Measurements from ENCODE around the gene PLA2G3. TPM values are rescaled to one million over a fixed set of nuclear protein-coding genes. Genes with fewer than 3 reads are reported as not detected.

Gene PLA2G3
- total RNA-seq, 1 experiment from 2014 or later: 8.2 TPM

DNA sequence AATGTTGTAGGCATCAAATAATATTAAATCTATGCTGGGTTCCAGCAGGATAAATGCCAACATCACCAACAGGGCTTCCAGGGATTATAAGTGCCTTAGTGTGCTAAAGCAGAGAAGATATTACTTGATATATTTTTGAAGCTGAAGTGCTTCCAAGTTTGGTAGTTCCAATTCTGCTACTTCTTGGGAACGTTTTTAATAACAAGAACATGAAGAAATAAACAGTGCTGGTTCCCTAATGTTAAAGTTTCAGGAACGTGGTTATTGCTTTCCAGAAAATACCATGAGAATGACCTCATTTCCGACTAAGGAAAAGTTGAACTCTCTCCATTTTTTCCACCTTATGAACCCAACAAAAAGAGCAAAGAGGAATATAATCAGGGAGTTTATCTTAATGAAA lies 15.1 kb upstream of the PLA2G3 start:
- H4K5ac ChIP-seq (ENCODE audit: insufficient read length, low read depth, low read length): no peak overlapping the region
- H3K23ac ChIP-seq (ENCODE audit: insufficient read length, low read depth, low read length): no peak overlapping the region
- H2BK120ac ChIP-seq (ENCODE audit: low read depth, low read length, poor library complexity, severe bottlenecking): no peak overlapping the region
- no peak overlapping the region for H2BK15ac ChIP-seq (ENCODE audit: low read depth, low read length)
- no peak overlapping the region for H3K14ac ChIP-seq (ENCODE audit: insufficient read depth, low read length)
- Mint-ChIP-seq H3K27me3 (ENCODE audit: low read depth) (peaks cover 62% of the 10 kb centered on the region), H3K36me3 (ENCODE audit: insufficient read depth in 1 of 3, low read depth in 3 of 3) (no peaks in the 10 kb centered on the region), H3K27ac (0 out of 7 replicates have a peak overlapping the region, but pooled peaks of 1 of the 3 experiments have one; percentile 27), H3K4me1 (no peaks in the 10 kb centered on the region), H3K4me3 (no peak overlapping the region), H3K9me3 (no peaks in the 10 kb centered on the region)
- H3K27ac ChIP-seq (ENCODE audit: insufficient read length, low read depth, low read length): no peak overlapping the region
- no peak overlapping the region for H3K4ac ChIP-seq (ENCODE audit: low read depth, low read length)
- H3K79me1 ChIP-seq (ENCODE audit: insufficient read depth, low read depth, low read length, poor library complexity, severe bottlenecking): no peaks in the 10 kb centered on the region
- peaks cover under 1% of the 10 kb centered on the region for H3K23me2 ChIP-seq (ENCODE audit: insufficient read length, low read depth, low read length, poor library complexity, severe bottlenecking)
- no peak overlapping the region for H3T11ph ChIP-seq (ENCODE audit: low read length)
- H3K9ac ChIP-seq (ENCODE audit: extremely low read depth, insufficient read length, low read length): no peak overlapping the region
- no peak overlapping the region for H4K8ac ChIP-seq (replicated peaks; ENCODE audit: insufficient read length, low read depth, low read length)
- no peak overlapping the region for H4K91ac ChIP-seq (ENCODE audit: insufficient read length, low read depth, low read length)
- no peak overlapping the region for H2AFZ ChIP-seq (ENCODE audit: low read length)
- H3K79me2 ChIP-seq (ENCODE audit: insufficient read depth, low read length): no peaks in the 10 kb centered on the region
- TF ChIP-seq, protein P1, sequence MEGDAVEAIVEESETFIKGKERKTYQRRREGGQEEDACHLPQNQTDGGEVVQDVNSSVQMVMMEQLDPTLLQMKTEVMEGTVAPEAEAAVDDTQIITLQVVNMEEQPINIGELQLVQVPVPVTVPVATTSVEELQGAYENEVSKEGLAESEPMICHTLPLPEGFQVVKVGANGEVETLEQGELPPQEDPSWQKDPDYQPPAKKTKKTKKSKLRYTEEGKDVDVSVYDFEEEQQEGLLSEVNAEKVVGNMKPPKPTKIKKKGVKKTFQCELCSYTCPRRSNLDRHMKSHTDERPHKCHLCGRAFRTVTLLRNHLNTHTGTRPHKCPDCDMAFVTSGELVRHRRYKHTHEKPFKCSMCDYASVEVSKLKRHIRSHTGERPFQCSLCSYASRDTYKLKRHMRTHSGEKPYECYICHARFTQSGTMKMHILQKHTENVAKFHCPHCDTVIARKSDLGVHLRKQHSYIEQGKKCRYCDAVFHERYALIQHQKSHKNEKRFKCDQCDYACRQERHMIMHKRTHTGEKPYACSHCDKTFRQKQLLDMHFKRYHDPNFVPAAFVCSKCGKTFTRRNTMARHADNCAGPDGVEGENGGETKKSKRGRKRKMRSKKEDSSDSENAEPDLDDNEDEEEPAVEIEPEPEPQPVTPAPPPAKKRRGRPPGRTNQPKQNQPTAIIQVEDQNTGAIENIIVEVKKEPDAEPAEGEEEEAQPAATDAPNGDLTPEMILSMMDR (conservative IDR thresholded peaks at IDR 0.05): no peak
- WGBS (ENCODE audit: extremely low coverage, insufficient read length, low lambda C conversion rate): no CpG with 5 or more reads among the region's 3 CpGs
- H2BK5ac ChIP-seq (ENCODE audit: insufficient read length, low read length): no peak overlapping the region
- H2BK20ac ChIP-seq (ENCODE audit: low read depth, low read length, poor library complexity, severe bottlenecking): no peak overlapping the region
- no peaks in the 10 kb centered on the region for H3K4me1 ChIP-seq (ENCODE audit: insufficient read depth, low read length)
- no peak overlapping the region for H3K56ac ChIP-seq (ENCODE audit: insufficient read length, low read depth, low read length)
- no peak overlapping the region for H3K4me2 ChIP-seq (ENCODE audit: insufficient read depth, insufficient read length, low read length)
- no peak overlapping the region for H2BK12ac ChIP-seq (ENCODE audit: insufficient read length, low read depth, low read length)
- no peaks in the 10 kb centered on the region for H4K20me1 ChIP-seq (ENCODE audit: control insufficient read depth, insufficient read depth, insufficient read length)
- no peaks in the 10 kb centered on the region for H3K27me3 ChIP-seq (ENCODE audit: insufficient read depth, low read length)
- H2AK5ac ChIP-seq (ENCODE audit: insufficient read length, low read length): no peak overlapping the region
- H3K9me3 ChIP-seq (ENCODE audit: control insufficient read depth, low read depth, low read length): no peaks in the 10 kb centered on the region
- H3K18ac ChIP-seq (ENCODE audit: insufficient read length, low read depth, low read length): no peak overlapping the region
- DNase-seq: no peak
